ENCODE results near the gene ADORA3. TPM values are rescaled to one million over a fixed set of nuclear protein-coding genes. Genes with fewer than 3 reads are reported as not detected.

Gene ADORA3
- total and polyA plus RNA-seq, 2 of the 8 experiments (the other 6 are each of a cell fraction or from before 2014, with no cell fraction given): 0.03 TPM; not detected in 1

- no peaks in the 10 kb centered on the region for H3K79me2 ChIP-seq (ENCODE audit: control insufficient read depth in 1 of 2, insufficient read depth in 2 of 2, low read length in 2 of 2)
- no peak overlapping the region for H3K27ac ChIP-seq (ENCODE audit: low read depth, low read length)
- CTCF ChIA-PET (ENCODE audit: partially characterized antibody): no interaction called here
- H3K79me1 ChIP-seq (ENCODE audit: low read depth, low read length): no peaks in the 10 kb centered on the region
- no peak overlapping the region for H2BK15ac ChIP-seq (ENCODE audit: low read length)
- H3K4ac ChIP-seq (replicated peaks; ENCODE audit: insufficient read length, low read depth, low read length): no peak overlapping the region
- H2AK5ac ChIP-seq (ENCODE audit: low read depth, low read length): no peak overlapping the region
- FAIRE-seq (no peak), DNase-seq (ENCODE audit: low read depth in 1 of 2, low spot score in 2 of 2) (no peak)
- no peak overlapping the region for H3K4me2 ChIP-seq (ENCODE audit: insufficient read depth in 1 of 2, low read depth in 2 of 2, low read length in 2 of 2)
- H3K14ac ChIP-seq (ENCODE audit: insufficient read length): no peak overlapping the region
- H4K5ac ChIP-seq (ENCODE audit: insufficient read length, low read depth, low read length): no peak overlapping the region
- no peak overlapping the region for H3K23ac ChIP-seq (ENCODE audit: insufficient read length)
- no peaks in the 10 kb centered on the region for H3K27me3 ChIP-seq (replicated peaks in 1 of 4; ENCODE audit: control insufficient read depth in 3 of 4, extremely low read depth in 1 of 4, insufficient read depth in 3 of 4, low read length in 3 of 4)
- H3K23me2 ChIP-seq (ENCODE audit: low read depth, low read length): no peaks in the 10 kb centered on the region
- H2BK20ac ChIP-seq (ENCODE audit: low read length): no peak overlapping the region
- H3K36me3 ChIP-seq (ENCODE audit: control insufficient read depth in 2 of 4, insufficient read depth in 4 of 4, low read length in 3 of 4): no peaks in the 10 kb centered on the region; a peak in 1 of 8 replicates
- no peak overlapping the region for H4K91ac ChIP-seq (replicated peaks; ENCODE audit: insufficient read length, low read length)
- no peaks in the 10 kb centered on the region for H3K9me3 ChIP-seq (ENCODE audit: insufficient read depth in 2 of 2, low read depth in 1 of 2, low read length in 1 of 2)
- H3K18ac ChIP-seq (ENCODE audit: extremely low read depth, low read length): no peak overlapping the region
- H2BK12ac ChIP-seq (ENCODE audit: low read depth, low read length): no peak overlapping the region
- no peak overlapping the region for H2BK120ac ChIP-seq (replicated peaks; ENCODE audit: low read depth, low read length)
- H2AFZ ChIP-seq (ENCODE audit: low read length): no peak overlapping the region
- 87% methylated on average over 4 of the region's 4 CpGs; no CpG with 5 or more reads in 1 of the 2 experiments for WGBS, 2 experiments (ENCODE audit: extremely low coverage in 1 of 2, insufficient coverage in 1 of 2, insufficient read length in 1 of 2, insufficient replicate concordance in 2 of 2, low coverage in 1 of 2, low lambda C conversion rate in 2 of 2, missing lambda C conversion rate in 1 of 2)
- H2BK5ac ChIP-seq (ENCODE audit: low read depth, low read length): no peak overlapping the region
- H3K4me1 ChIP-seq (replicated peaks in 1 of 4; ENCODE audit: control insufficient read depth in 3 of 4, insufficient read depth in 4 of 4, low read length in 3 of 4): no peaks in the 10 kb centered on the region
- no peak overlapping the region for H3K56ac ChIP-seq (replicated peaks; ENCODE audit: insufficient read length, low read depth, low read length)
- no peak overlapping the region for H4K8ac ChIP-seq (ENCODE audit: extremely low read depth, insufficient read depth, low read length)
- H3K9ac ChIP-seq (replicated peaks in 1 of 4; ENCODE audit: extremely low read depth in 1 of 4, low read depth in 3 of 4, low read length in 3 of 4): no peak overlapping the region
- no peaks in the 10 kb centered on the region for H4K20me1 ChIP-seq (replicated peaks in 1 of 2; ENCODE audit: control insufficient read depth in 1 of 2, insufficient read depth in 2 of 2, low read length in 2 of 2)
- POLR2A ChIA-PET (ENCODE audit: partially characterized antibody): interaction anchor here (1.7 kb wide), 1 partner anchor 23 kb away, joined by 4 read pairs; no protein-coding TSS in a partner anchor
- H3K4me3 ChIP-seq (ENCODE audit: extremely low read depth in 1 of 4, insufficient read depth in 2 of 4, low read depth in 3 of 4, low read length in 4 of 4): no peak overlapping the region
- TF ChIP-seq RFX5 (IDR thresholded peaks at IDR 0.05; ENCODE audit: borderline replicate concordance, low read depth, low read length) (no peak), MAX (IDR thresholded peaks at IDR 0.05) (no peak), ATF2 (IDR thresholded peaks at IDR 0.05; ENCODE audit: low read length) (no peak), USF2 (IDR thresholded peaks at IDR 0.05; ENCODE audit: low read length) (no peak), BACH1 (IDR thresholded peaks at IDR 0.05; ENCODE audit: low read length) (no peak), MAFK (IDR thresholded peaks at IDR 0.05; ENCODE audit: low read depth, low read length) (no peak), CEBPB (IDR thresholded peaks at IDR 0.05; ENCODE audit: low read depth, low read length) (no peak), KDM1A (IDR thresholded peaks at IDR 0.05; ENCODE audit: borderline replicate concordance, low read length) (no peak), CTCF (IDR thresholded peaks at IDR 0.05; ENCODE audit: control extremely low read depth in 1 of 3, insufficient read depth in 1 of 3, low read depth in 1 of 3, low read length in 3 of 3) (no peak)
Observed at GRCh38 chr1:111474521-111474920, 28.9 kb downstream of the ADORA3 start.

All from H1 (cell line).